ENCODE results near the gene PCDHB10.
"Not testable (repeated sequence)": the region's sequence is repeated elsewhere in the genome, so short reads cannot be mapped to it uniquely, and the experiment has no call there.

Gene PCDHB10

DNA sequence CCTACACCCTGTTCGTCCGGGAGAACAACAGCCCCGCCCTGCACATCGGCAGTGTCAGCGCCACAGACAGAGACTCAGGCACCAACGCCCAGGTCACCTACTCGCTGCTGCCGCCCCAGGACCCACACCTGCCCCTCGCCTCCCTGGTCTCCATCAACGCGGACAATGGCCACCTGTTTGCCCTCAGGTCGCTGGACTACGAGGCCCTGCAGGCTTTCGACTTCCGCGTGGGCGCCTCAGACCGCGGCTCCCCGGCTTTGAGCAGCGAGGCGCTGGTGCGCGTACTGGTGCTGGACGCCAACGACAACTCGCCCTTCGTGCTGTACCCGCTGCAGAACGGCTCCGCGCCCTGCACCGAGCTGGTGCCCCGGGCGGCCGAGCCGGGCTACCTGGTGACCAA lies 3.5 kb upstream of the PCDHB10 start:
- not testable (repeated sequence) for DNase-seq

DNA sequence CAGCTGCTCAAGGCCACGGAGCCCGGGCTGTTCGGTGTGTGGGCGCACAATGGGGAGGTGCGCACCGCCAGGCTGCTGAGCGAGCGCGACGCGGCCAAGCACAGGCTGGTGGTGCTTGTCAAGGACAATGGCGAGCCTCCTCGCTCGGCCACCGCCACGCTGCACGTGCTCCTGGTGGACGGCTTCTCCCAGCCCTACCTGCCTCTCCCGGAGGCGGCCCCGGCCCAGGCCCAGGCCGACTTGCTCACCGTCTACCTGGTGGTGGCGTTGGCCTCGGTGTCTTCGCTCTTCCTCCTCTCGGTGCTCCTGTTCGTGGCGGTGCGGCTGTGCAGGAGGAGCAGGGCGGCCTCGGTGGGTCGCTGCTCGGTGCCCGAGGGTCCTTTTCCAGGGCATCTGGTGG lies 3.0 kb upstream of the PCDHB10 start:
- DNase-seq: not testable (repeated sequence)

DNA sequence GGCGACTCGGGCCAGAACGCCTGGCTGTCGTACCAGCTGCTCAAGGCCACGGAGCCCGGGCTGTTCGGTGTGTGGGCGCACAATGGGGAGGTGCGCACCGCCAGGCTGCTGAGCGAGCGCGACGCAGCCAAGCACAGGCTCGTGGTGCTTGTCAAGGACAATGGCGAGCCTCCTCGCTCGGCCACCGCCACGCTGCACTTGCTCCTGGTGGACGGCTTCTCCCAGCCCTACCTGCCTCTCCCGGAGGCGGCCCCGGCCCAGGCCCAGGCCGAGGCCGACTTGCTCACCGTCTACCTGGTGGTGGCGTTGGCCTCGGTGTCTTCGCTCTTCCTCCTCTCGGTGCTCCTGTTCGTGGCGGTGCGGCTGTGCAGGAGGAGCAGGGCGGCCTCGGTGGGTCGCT lies 2.2 kb downstream of the PCDHB10 start:
- not testable (repeated sequence) for DNase-seq

DNA sequence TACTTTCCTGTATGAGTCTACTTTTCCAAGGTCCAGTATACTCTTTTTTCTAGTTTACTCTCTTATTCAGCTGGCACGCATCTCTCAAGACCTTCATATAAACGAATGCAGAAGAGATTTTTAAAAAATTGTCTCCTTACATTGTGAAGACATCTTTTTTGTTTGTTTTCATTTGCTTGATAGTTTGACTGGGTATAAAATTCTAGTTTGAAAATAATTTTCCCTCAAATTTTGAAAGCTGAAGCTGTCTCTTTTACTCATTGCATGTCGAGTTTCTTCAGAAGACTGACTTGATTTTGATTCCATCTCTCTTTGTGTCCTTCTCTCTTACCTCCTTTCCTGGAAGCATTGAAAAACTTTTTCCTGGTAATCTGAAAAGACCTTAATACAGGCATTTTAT lies 4.2 kb downstream of the PCDHB10 start:
- no peak for DNase-seq

DNA sequence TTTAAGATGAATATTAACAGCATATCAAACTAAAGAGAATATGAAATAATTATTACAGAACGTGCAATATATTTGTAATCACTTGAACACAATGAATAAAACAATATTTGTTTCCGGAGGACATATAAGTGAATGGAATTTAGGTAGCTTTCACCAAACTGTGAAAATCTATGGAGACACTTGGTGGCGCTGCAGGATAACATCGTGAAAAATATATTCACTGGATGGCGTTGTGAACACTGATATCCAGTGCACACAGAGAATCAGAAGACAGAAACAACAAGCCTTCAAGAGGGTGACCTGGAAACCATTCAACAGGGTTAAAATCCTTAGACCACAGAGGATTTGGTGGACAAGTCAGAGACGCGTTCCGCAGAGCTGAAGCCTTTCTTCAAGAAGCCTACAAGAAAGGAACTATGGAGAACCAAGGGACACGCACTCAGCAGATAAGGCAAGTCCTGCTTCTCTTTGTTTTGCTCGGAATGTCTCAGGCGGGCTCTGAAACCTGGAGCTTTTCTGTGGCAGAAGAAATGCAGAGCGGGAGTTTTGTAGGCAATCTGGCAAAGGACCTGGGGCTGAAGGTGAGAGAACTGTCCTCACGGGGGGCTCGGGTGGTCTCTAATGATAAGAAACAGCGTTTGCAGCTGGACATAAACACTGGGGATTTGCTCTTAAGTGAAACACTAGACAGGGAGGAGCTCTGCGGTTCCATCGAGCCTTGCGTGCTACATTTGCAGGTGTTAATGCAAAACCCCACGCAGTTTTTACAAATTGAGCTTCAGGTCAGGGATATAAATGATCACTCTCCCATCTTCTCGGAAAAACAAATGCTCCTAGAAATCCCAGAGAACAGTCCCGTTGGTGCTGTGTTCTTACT lies 7.4 kb downstream of the PCDHB10 start, which contains the start of gene PCDHB11:
Gene PCDHB11, plus strand, starts transcription at position 269 of the 877 bp plus-strand sequence. Its CDS starts 148 bp downstream, at position 417.
- no peak for DNase-seq

DNA sequence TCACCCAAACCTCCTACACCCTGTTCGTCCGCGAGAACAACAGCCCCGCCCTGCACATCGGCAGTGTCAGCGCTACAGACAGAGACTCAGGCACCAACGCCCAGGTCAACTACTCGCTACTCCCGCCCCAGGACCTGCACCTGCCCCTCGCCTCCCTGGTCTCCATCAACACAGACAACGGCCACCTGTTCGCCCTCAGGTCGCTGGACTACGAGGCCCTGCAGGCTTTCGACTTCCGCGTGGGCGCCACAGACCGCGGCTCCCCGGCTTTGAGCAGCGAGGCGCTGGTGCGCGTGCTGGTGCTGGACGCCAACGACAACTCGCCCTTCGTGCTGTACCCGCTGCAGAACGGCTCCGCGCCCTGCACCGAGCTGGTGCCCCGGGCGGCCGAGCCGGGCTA lies 9.0 kb downstream of the PCDHB10 start:
- not testable (repeated sequence) for DNase-seq

DNA sequence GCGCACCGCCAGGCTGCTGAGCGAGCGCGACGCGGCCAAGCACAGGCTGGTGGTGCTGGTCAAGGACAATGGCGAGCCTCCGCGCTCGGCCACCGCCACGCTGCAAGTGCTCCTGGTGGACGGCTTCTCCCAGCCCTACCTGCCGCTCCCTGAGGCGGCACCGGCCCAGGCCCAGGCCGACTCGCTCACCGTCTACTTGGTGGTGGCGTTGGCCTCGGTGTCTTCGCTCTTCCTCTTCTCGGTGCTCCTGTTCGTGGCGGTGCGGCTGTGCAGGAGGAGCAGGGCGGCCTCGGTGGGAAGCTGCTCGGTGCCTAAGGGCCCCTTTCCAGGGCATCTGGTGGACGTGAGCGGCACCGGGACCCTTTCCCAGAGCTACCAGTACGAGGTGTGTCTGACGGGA lies 9.5 kb downstream of the PCDHB10 start:
- not testable (repeated sequence) for DNase-seq

DNA sequence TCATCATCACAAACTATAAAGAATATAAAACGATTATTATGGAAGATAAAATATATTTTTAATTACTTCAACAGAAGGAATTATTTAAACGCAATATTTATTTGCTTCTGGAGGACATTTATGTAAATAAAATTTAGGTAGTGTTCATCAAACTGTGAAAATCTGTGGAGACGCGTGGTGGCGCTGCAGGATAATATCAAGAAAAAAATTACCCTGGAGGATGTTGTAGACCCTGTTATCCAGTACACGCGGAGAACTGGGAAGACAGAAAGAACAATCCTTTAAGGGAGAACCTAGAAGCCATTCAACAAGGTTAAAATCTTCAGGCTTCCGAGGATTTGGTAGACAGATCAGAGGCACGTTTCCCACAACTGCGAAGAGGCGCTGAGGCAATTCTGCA lies 16.3 kb downstream of the PCDHB10 start, which contains the start of gene PCDHB12:
Gene PCDHB12, plus strand, starts transcription at position 242 of the 400 bp plus-strand sequence. CDS start 189 bp downstream, outside the sequence.
- no peak for DNase-seq

DNA sequence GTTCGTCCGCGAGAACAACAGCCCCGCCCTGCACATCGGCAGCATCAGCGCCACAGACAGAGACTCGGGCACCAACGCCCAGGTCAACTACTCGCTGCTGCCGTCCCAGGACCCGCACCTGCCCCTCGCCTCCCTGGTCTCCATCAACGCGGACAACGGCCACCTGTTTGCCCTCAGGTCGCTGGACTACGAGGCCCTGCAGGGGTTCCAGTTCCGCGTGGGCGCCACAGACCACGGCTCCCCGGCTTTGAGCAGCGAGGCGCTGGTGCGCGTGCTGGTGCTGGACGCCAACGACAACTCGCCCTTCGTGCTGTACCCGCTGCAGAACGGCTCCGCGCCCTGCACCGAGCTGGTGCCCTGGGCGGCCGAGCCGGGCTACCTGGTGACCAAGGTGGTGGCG lies 18.1 kb downstream of the PCDHB10 start:
- DNase-seq: not testable (repeated sequence)

DNA sequence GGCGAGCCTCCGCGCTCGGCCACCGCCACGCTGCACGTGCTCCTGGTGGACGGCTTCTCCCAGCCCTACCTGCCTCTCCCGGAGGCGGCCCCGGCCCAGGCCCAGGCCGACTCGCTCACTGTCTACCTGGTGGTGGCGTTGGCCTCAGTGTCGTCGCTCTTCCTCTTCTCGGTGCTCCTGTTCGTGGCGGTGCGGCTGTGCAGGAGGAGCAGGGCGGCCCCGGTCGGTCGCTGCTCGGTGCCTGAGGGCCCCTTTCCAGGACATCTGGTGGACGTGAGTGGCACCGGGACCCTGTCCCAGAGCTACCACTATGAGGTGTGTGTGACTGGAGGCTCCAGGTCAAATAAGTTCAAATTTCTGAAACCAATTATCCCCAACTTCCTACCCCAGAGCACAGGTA lies 18.7 kb downstream of the PCDHB10 start:
- not testable (repeated sequence) for DNase-seq

DNA sequence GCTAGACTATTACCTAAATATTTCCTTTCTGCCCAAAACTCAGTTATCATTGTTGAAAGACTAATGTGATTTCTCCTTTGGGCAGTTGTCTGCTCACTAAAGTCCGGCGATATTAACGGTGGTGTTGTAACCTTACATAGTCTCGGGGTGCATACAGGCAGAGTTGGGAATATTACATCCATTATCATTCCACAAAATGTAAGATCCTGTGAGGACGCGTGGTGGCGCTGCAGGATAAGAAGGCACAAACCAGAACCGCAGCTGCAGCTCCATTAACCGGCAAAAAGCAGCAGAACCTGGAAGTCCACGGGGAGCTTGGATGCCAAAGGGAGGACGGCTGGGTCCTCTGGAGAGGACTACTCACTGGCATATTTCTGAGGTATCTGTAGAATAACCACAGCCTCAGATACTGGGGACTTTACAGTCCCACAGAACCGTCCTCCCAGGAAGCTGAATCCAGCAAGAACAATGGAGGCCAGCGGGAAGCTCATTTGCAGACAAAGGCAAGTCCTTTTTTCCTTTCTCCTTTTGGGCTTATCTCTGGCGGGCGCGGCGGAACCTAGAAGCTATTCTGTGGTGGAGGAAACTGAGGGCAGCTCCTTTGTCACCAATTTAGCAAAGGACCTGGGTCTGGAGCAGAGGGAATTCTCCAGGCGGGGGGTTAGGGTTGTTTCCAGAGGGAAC lies 21.6 kb downstream of the PCDHB10 start, which contains the start of gene PCDHB13:
Gene PCDHB13, plus strand, starts transcription at position 264 of the 684 bp plus-strand sequence. Its CDS starts 205 bp downstream, at position 469.
- not testable (repeated sequence) for DNase-seq

DNA sequence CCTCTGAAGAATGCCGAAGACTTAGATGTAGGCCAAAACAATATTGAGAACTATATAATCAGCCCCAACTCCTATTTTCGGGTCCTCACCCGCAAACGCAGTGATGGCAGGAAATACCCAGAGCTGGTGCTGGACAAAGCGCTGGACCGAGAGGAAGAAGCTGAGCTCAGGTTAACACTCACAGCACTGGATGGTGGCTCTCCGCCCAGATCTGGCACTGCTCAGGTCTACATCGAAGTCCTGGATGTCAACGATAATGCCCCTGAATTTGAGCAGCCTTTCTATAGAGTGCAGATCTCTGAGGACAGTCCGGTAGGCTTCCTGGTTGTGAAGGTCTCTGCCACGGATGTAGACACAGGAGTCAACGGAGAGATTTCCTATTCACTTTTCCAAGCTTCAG lies 22.4 kb downstream of the PCDHB10 start:
- DNase-seq: not testable (repeated sequence)

DNA sequence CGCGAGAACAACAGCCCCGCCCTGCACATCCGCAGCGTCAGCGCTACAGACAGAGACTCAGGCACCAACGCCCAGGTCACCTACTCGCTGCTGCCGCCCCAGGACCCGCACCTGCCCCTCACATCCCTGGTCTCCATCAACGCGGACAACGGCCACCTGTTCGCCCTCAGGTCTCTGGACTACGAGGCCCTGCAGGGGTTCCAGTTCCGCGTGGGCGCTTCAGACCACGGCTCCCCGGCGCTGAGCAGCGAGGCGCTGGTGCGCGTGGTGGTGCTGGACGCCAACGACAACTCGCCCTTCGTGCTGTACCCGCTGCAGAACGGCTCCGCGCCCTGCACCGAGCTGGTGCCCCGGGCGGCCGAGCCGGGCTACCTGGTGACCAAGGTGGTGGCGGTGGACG lies 23.4 kb downstream of the PCDHB10 start:
- DNase-seq: not testable (repeated sequence)

DNA sequence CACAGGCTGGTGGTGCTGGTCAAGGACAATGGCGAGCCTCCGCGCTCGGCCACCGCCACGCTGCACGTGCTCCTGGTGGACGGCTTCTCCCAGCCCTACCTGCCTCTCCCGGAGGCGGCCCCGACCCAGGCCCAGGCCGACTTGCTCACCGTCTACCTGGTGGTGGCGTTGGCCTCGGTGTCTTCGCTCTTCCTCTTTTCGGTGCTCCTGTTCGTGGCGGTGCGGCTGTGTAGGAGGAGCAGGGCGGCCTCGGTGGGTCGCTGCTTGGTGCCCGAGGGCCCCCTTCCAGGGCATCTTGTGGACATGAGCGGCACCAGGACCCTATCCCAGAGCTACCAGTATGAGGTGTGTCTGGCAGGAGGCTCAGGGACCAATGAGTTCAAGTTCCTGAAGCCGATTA lies 23.9 kb downstream of the PCDHB10 start:
- DNase-seq: not testable (repeated sequence)

DNA sequence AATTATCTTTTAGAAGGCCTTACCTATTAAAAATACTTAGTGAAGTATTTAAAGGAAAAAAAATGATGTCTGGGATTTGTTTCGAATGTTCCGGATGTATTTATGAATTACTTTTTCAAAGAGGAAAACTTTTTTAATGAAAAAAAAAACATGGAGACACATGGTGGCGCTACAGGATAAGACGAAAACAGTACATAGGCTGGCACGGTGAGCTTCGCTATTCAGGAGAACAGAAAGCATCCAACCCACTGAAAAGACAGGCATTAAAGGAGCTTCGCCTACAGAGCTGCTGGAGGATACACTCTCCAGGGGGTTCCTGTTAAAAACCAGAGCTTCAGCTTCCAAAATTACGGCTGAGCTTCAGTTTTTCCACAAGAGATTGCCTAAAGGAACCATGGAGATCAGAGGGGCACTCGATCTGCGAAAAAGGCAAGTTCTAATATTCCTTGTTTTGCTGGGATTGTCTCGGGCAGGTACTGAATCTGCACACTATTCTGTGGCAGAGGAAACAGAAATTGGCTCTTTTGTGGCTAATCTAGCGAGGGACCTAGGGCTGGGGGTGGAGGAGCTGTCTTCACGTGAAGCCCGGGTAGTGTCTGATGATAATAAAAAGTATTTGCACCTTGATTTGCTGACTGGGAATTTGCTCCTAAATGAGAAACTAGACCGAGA lies 31.1 kb downstream of the PCDHB10 start, which contains the start of gene PCDHB14:
Gene PCDHB14, plus strand, starts transcription at position 232 of the 672 bp plus-strand sequence. Its CDS starts 163 bp downstream, at position 395.
- peak; percentile 19 for DNase-seq

DNA sequence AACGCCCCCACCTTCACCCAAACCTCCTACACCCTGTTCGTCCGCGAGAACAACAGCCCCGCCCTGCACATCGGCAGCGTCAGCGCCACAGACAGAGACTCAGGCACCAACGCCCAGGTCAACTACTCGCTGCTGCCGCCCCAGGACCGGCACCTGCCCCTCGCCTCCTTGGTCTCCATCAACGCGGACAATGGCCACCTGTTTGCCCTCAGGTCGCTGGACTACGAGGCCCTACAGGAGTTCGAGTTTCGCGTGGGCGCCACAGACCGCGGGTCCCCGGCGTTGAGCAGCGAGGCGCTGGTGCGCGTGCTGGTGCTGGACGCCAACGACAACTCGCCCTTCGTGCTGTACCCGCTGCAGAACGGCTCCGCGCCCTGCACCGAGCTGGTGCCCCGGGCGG lies 32.7 kb downstream of the PCDHB10 start:
- DNase-seq: not testable (repeated sequence)

DNA sequence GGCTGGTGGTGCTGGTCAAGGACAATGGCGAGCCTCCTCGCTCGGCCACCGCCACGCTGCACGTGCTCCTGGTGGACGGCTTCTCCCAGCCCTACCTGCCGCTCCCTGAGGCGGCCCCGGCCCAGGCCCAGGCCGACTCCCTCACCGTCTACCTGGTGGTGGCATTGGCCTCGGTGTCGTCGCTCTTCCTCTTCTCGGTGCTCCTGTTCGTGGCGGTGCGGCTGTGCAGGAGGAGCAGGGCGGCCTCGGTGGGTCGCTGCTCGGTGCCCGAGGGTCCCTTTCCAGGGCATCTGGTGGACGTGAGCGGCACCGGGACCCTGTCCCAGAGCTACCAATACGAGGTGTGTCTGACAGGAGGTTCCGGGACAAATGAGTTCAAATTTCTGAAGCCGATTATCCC lies 33.3 kb downstream of the PCDHB10 start:
- not testable (repeated sequence) for DNase-seq

DNA sequence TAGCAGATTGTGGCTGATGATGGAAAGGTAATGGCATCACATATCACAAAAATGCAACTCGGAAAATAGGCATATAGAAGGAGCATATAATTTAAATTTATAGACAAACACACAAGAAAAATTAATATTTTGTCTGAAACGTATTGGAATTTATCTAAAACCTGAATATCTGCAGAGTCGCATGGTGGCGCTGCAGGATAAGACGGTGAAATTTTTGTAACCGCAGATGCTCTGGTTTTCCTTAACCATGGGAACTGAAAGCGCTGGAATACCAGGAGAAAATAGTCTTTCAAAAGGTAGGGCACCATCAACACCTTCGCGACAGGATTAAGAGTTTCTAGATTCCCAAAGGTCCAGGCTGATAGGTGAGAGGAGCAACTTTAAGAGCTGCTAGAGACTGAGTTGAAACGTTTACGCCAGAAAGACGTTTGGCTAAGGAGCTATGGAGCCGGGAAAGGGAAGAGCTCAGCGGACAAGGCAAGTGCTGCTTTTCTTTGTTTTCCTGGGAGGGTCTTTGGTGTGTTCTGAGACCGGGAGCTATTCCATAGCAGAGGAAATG lies 42.0 kb downstream of the PCDHB10 start:
- DNase-seq: peak; percentile 24

DNA sequence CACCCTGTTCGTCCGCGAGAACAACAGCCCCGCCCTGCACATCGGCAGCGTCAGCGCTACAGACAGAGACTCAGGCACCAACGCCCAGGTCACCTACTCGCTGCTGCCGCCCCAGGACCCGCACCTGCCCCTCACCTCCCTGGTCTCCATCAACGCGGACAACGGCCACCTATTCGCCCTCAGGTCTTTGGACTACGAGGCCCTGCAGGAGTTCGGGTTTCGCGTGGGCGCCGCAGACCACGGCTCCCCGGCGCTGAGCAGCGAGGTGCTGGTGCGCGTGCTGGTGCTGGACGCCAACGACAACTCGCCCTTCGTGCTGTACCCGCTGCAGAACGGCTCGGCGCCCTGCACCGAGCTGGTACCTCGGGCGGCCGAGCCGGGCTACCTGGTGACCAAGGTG lies 43.8 kb downstream of the PCDHB10 start:
- DNase-seq: not testable (repeated sequence)

DNA sequence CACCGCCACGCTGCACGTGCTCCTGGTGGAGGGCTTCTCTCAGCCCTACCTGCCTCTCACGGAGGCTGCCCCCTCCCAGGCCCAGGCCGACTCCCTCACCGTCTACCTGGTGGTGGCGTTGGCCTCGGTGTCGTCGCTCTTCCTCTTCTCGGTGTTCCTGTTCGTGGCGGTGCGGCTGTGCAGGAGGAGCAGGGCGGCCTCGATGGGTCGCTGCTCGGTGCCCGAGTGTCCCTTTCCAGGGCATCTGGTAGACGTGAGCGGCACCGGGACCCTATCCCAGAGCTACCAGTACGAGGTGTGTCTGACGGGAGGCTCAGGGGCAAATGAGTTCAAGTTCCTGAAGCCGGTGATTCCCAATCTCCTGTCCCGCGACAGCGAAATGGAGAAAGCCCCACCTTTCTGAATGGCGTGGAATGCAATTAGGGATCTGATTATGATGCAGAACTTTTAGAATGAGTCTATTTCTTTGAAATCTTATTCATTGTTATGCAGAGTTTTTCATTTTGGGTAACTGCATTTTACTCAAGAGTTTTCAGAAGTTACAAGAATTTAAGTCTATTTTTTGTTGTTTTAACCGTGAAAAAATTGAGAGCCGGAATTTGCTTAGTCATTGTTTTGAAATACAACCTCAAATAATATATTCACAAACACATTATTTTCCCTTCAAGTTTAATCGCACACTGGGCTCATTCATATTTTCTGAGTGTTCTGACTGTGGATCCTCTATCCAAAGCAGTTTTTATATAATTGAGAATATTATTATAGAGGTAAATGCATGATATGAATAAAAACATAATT lies 44.6 kb downstream of the PCDHB10 start:
- no peak for DNase-seq

DNA sequence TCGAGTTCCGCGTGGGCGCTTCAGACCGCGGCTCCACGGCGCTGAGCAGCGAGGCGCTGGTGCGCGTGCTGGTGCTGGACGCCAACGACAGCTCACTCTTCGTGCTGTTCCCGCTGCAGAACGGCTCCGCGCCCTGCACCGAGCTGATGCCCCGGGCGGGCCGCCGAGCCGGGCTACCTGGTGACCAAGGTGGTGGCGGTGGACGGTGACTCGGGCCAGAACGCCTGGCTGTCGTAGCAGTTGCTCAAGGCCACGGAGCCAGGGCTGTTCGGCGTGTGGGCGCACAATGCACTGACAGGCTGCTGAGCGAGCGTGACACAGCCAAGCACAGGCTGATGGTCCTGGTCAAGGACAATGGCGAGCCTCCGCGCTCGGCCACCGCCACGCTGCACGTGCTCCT lies 49.3 kb downstream of the PCDHB10 start:
- no peak for DNase-seq

All from retina (tissue), 1 donor.